K562 (cell line): Measurements from ENCODE around the gene ZSCAN12. TPM values are rescaled to one million over a fixed set of nuclear protein-coding genes. Genes with fewer than 3 reads are reported as not detected.

Source experiments
- ATAC-seq: fragments of 200-7000 bp; cut with Tn5 transposase; 3 replicates; pipeline ENCODE4 v1.9.1; 2020; ENCODE audit warnings: moderate library complexity
- BruUV-seq: library from RNA; stranded (reverse); fragments of 400-500 nt; replicated peaks from 2 replicates; lab custom pipeline; 2021; lab: Mats Ljungman, UMichigan
- CTCF ChIA-PET: fragments of 300-600 bp; formaldehyde crosslinking; extraction: SDS; loops from one replicate; lab custom pipeline; 2021; ENCODE audit warnings: low intra/inter-chr PET ratio; lab: Yijun Ruan, JAX
- POLR2A ChIA-PET: fragments of 300-600, 350-650 bp; sonication (Branson Sonifier 250); formaldehyde crosslinking; extraction: SDS; loops from one replicate; lab custom pipeline; 2021; ENCODE audit warnings: antibody characterized with exemption, inconsistent platforms; lab: Yijun Ruan, JAX
- DNase-seq, 4 experiments: peaks; one replicate each; pipeline versions ENCODE4 v3.0.0 to v3.0.0-alpha.2; 2011 to 2018; ENCODE audit warnings: low spot score in 3 of 4, mixed read lengths in 3 of 4; ENCODE audit errors: extremely low read depth in 1 of 4
- FAIRE-seq: peaks from 2 replicates; lab custom pipeline; 2011; peaks lifted over from hg19 to GRCh38; lab: Jason Lieb, UNC
- H2AFZ ChIP-seq: 2 replicates; pipeline ENCODE4 v1.6.0; 2011; ENCODE audit warnings: low read depth, low read length, control low read depth, inconsistent platforms
- H3K27ac ChIP-seq: fragments of 200-600 bp; 3 replicates; pipeline ENCODE4 v1.8.0; 2011; ENCODE audit warnings: low read depth, mild to moderate bottlenecking, control low read depth, inconsistent platforms, low read length, moderate library complexity, mixed read lengths; ENCODE audit errors: extremely low read depth
- H3K27me3 ChIP-seq, 2 experiments: fragments of 300-600 bp in 1 of 2; 2 replicates in 1 of 2; 3 replicates in 1 of 2; pipeline versions ENCODE4 v1.6.0 to v1.8.0; 2011; ENCODE audit warnings: inconsistent platforms in 2 of 2, low read length in 2 of 2, mild to moderate bottlenecking in 1 of 2, mixed read lengths in 1 of 2, moderate library complexity in 1 of 2; ENCODE audit not compliant: control insufficient read depth in 2 of 2, insufficient read depth in 2 of 2
- H3K36me3 ChIP-seq: fragments of 300-600 bp; 3 replicates; pipeline ENCODE4 v1.8.0; 2011; ENCODE audit warnings: mild to moderate bottlenecking, low read length, inconsistent platforms; ENCODE audit not compliant: control insufficient read depth, insufficient read depth
- H3K4me1 ChIP-seq, 2 experiments: fragments of 200-600 bp in 1 of 2; replicated peaks in 1 of 2; 2 replicates in 1 of 2; 3 replicates in 1 of 2; pipeline versions ENCODE4 v1.5.1 to v1.8.0; 2011; ENCODE audit warnings: inconsistent platforms in 2 of 2, low read length in 2 of 2, mild to moderate bottlenecking in 1 of 2, mixed read lengths in 1 of 2, moderate library complexity in 1 of 2; ENCODE audit not compliant: control insufficient read depth in 2 of 2, insufficient read depth in 2 of 2
- H3K4me2 ChIP-seq: 2 replicates; pipeline ENCODE4 v1.6.1; 2011; ENCODE audit warnings: low read length, control low read depth, inconsistent platforms, mixed read lengths; ENCODE audit not compliant: insufficient read depth
- H3K4me3 ChIP-seq: fragments of 200-600 bp; sonication (generic), shearing (Covaris generic); 2 replicates; pipeline ENCODE4 v1.5.1; 2016; ENCODE audit warnings: control low read depth, inconsistent platforms
- H3K79me2 ChIP-seq: fragments of 200-600 bp; 3 replicates; pipeline ENCODE4 v1.8.0; 2011; ENCODE audit warnings: low read length, inconsistent platforms; ENCODE audit not compliant: control insufficient read depth, insufficient read depth
- H3K9ac ChIP-seq, 2 experiments: 2 replicates each; pipeline versions ENCODE4 v1.6.0 to v1.6.1; 2011; ENCODE audit warnings: low read depth in 2 of 2, low read length in 2 of 2, control low read depth in 1 of 2, inconsistent platforms in 1 of 2, mild to moderate bottlenecking in 1 of 2, mixed read lengths in 1 of 2; ENCODE audit not compliant: insufficient read depth in 1 of 2
- H3K9me1 ChIP-seq: one replicate; pipeline ENCODE4 v1.6.0; 2011; ENCODE audit warnings: inconsistent platforms, mild to moderate bottlenecking, low read length, moderate library complexity; ENCODE audit not compliant: control insufficient read depth, insufficient read depth
- H3K9me3 ChIP-seq: replicated peaks from 2 replicates; pipeline ENCODE4 v1.5.1; 2011; ENCODE audit warnings: low read depth, low read length, inconsistent platforms; ENCODE audit not compliant: control insufficient read depth, insufficient read depth
- H4K20me1 ChIP-seq: replicated peaks from 2 replicates; pipeline ENCODE4 v1.6.1; 2011; ENCODE audit warnings: low read length, inconsistent platforms, mixed read lengths; ENCODE audit not compliant: control insufficient read depth, insufficient read depth
- CBFB ChIP-seq: sonication (generic); formaldehyde crosslinking; IDR thresholded peaks from 2 replicates; pipeline ENCODE4 v1.4.0; 2020; ENCODE audit warnings: mild to moderate bottlenecking, missing genetic modification reagents
- EGR1 ChIP-seq: fragments of 450-650 bp; conservative IDR thresholded peaks from 2 replicates; pipeline ENCODE4 v1.6.1; 2017; ENCODE audit warnings: mild to moderate bottlenecking
- MYBL2 ChIP-seq, 2 experiments: fragments of 450-650 bp in 1 of 2; sonication (generic) in 1 of 2; formaldehyde crosslinking in 1 of 2; IDR thresholded peaks; 2 replicates each; pipeline versions ENCODE4 v1.6.1 to v1.8.1; 2017 to 2022; ENCODE audit warnings: borderline replicate concordance in 1 of 2, inconsistent platforms in 1 of 2, low read depth in 1 of 2, mild to moderate bottlenecking in 1 of 2, missing genetic modification reagents in 1 of 2, moderate library complexity in 1 of 2
- NR1H2 ChIP-seq: sonication (generic); formaldehyde crosslinking; IDR thresholded peaks from 2 replicates; pipeline ENCODE4 v1.4.0; 2020; ENCODE audit warnings: mild to moderate bottlenecking, missing genetic modification reagents
- RBM15 ChIP-seq: fragments of 200-400 bp; formaldehyde crosslinking; IDR thresholded peaks from 2 replicates; pipeline ENCODE4 v1.6.1; 2018; ENCODE audit warnings: mild to moderate bottlenecking, low read length, moderate library complexity; ENCODE audit not compliant: insufficient read depth
- ZBTB11 ChIP-seq, 3 experiments: fragments of 200-800 bp in 1 of 3; fragments of 250-450 bp in 1 of 3; fragments of 450-650 bp in 1 of 3; sonication (Bioruptor Pico) in 1 of 3; sonication (Bioruptor generic) in 1 of 3; formaldehyde crosslinking in 1 of 3; IDR thresholded peaks; 2 replicates each; pipeline versions ENCODE4 v1.6.1 to v1.8.0; 2016 to 2022; ENCODE audit warnings: mild to moderate bottlenecking in 2 of 3, missing genetic modification characterization in 2 of 3, missing compliant biosample characterization in 1 of 3, moderate library complexity in 1 of 3
- ZBTB34 ChIP-seq: fragments of 250-450 bp; sonication (Bioruptor Pico); IDR thresholded peaks from 2 replicates; pipeline ENCODE4 v1.8.0; 2021; ENCODE audit warnings: mild to moderate bottlenecking, moderate library complexity
- ZNF143 ChIP-seq: sonication (generic); formaldehyde crosslinking; IDR thresholded peaks from 2 replicates; pipeline ENCODE4 v1.9.0; 2022; ENCODE audit warnings: mild to moderate bottlenecking, missing genetic modification reagents
- ZNF165 ChIP-seq: fragments of 250-450 bp; sonication (Bioruptor Pico); IDR thresholded peaks from 2 replicates; pipeline ENCODE4 v1.4.0; 2020; ENCODE audit warnings: borderline replicate concordance
- ZNF511 ChIP-seq: sonication (generic); formaldehyde crosslinking; IDR thresholded peaks from 2 replicates; pipeline ENCODE4 v1.8.0; 2022; ENCODE audit warnings: mild to moderate bottlenecking, missing genetic modification reagents
- WGBS: fragments of 100-300 bp; shearing (Covaris generic); methylation state at CpG from one replicate; pipeline ENCODE4 v1.1.6; 2016; ENCODE audit warnings: low coverage, mixed read lengths; ENCODE audit not compliant: insufficient coverage; ENCODE audit errors: missing lambda C conversion rate; 5-methylcytosine and 5-hydroxymethylcytosine counted together
- in situ Hi-C: fragments of 300-500 bp; cut with MboI; formaldehyde crosslinking; loops from 4 replicates; pipeline ENCODE4 v1.15.0; 2018; ENCODE audit warnings: inconsistent platforms, mixed read lengths
- intact Hi-C: fragments of 100-400 bp; cut with micrococcal nuclease; formaldehyde crosslinking; loops from 2 replicates; pipeline ENCODE4 v1.14.2; 2022
- polyA plus RNA-seq, 8 experiments: library from polyadenylated mRNA; depleted of rRNA in 4 of 8; stranded (reverse) in 5 of 8; unstranded in 3 of 8; fragments of >200 nt; fragmentation: Nextera tagmentation in 2 of 8; fragmentation: Illumina TruSeq in 1 of 8; extraction: Ambion mirVana in 2 of 8; extraction: Trizol in 1 of 8; gene quantifications; 2 replicates each; pipeline versions ENCODE4 v1.2.1 to v1.2.3, GENCODE V29; 2011 to 2014; ENCODE audit warnings: inconsistent platforms in 1 of 8, missing spikeins in 1 of 8
- total RNA-seq, 7 experiments: library from RNA; depleted of rRNA in 6 of 7; stranded (reverse); fragments of >200 nt in 6 of 7; fragmentation: Illumina TruSeq in 2 of 7; extraction: Trizol in 2 of 7; gene quantifications; 2 replicates each; pipeline versions ENCODE4 v1.2.1 to v1.2.3, GENCODE V29; 2011 to 2021; ENCODE audit warnings: low replicate concordance in 1 of 7
- TF ChIP-seq, protein P1 (sequence below): fragments of 200-800 bp; sonication (Bioruptor generic); IDR thresholded peaks from 2 replicates; pipeline ENCODE4 v1.6.1; 2017; ENCODE audit warnings: missing genetic modification characterization, missing compliant biosample characterization
- TF ChIP-seq, protein P2 (sequence below): IDR thresholded peaks from 2 replicates; pipeline ENCODE4 v1.6.1; 2011; ENCODE audit not compliant: insufficient read length; ENCODE audit errors: extremely low read depth

Gene ZSCAN12
- total and polyA plus RNA-seq, 9 of the 15 experiments (the other 6 are each of a cell fraction or from before 2014, with no cell fraction given) = 2.5 to 19.6 (median 12.5) TPM

DNA sequence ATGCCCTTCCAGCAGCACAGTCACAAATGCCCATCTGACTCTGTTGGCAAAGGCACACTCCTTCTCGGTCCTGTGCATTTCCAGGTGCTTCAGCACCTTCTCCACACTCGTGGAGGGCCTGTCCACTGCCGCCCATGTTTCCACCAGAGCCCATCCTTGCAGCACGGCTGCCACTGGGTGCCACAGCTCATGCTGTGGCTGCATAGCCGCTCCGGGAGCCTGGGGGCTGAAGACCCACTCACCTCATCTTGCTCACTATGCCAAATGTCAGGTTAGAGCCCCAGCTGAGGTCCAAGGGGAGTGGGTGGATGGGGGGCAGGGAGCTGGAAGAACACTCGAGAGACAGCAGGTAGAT, 42.9 kb downstream of the ZSCAN12 start:
- peak overlapping the region; percentile 95 for H3K4me2 ChIP-seq
- no peak overlapping the region for H3K4me3 ChIP-seq
- TF ChIP-seq ZNF143 (CRISPR knock-in tag) = 0 out of 2 replicates have a peak, but pooled peaks have one; percentile 36
- no peak for TF ChIP-seq MYBL2 (IDR thresholded peaks at IDR 0.05; ENCODE audit: low read depth)
- no peak for TF ChIP-seq MYBL2 (CRISPR knock-in tag; IDR thresholded peaks at IDR 0.05; ENCODE audit: borderline replicate concordance)
- peak; percentile 15; the same call in 1 of the 2 replicates for TF ChIP-seq EGR1
- TF ChIP-seq CBFB (CRISPR knock-in tag) = 0 out of 2 replicates have a peak, but pooled peaks have one; percentile 42
- 0 out of 2 replicates have a peak, but pooled peaks have one; percentile 39 for TF ChIP-seq ZNF511
- TF ChIP-seq, protein P1, sequence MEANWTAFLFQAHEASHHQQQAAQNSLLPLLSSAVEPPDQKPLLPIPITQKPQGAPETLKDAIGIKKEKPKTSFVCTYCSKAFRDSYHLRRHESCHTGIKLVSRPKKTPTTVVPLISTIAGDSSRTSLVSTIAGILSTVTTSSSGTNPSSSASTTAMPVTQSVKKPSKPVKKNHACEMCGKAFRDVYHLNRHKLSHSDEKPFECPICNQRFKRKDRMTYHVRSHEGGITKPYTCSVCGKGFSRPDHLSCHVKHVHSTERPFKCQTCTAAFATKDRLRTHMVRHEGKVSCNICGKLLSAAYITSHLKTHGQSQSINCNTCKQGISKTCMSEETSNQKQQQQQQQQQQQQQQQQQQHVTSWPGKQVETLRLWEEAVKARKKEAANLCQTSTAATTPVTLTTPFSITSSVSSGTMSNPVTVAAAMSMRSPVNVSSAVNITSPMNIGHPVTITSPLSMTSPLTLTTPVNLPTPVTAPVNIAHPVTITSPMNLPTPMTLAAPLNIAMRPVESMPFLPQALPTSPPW = 0 out of 2 replicates have a peak, but pooled peaks have one; percentile 2
- TF ChIP-seq ZNF165 (CRISPR knock-in tag) = no peak
- TF ChIP-seq, protein P2, sequence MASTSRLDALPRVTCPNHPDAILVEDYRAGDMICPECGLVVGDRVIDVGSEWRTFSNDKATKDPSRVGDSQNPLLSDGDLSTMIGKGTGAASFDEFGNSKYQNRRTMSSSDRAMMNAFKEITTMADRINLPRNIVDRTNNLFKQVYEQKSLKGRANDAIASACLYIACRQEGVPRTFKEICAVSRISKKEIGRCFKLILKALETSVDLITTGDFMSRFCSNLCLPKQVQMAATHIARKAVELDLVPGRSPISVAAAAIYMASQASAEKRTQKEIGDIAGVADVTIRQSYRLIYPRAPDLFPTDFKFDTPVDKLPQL = no peak
- TF ChIP-seq ZBTB34 (CRISPR knock-in tag) = no peak
- TF ChIP-seq NR1H2 = peak; percentile 48; the same call in 1 of the 2 replicates
- TF ChIP-seq ZBTB11 (CRISPR knock-in tag; IDR thresholded peaks at IDR 0.05) = peak in 1 of 3 experiments; percentile 47; a peak in 1 of 6 replicates
- TF ChIP-seq RBM15 = no peak

More for the DNA sequence above, 42.9 kb downstream of the ZSCAN12 start:
- Histone ChIP-seq H3K9me3 (no peaks in the 10 kb centered on the region; the same call in 1 of the 2 replicates), H3K27me3 (no peaks in the 10 kb centered on the region; a peak in 1 of 5 replicates), H4K20me1 (no peaks in the 10 kb centered on the region), H3K36me3 (peaks cover 30% of the 10 kb centered on the region), H3K27ac (peak overlapping the region; percentile 76; the same call in 2 of the 3 replicates), H3K79me2 (peaks cover 62% of the 10 kb centered on the region), H3K9ac (peak overlapping the region; percentile 68 to 79), H3K4me1 (peaks cover 41 to 48% of the 10 kb centered on the region in 2 experiments), H2AFZ (no peak overlapping the region), H3K9me1 (no peaks in the 10 kb centered on the region)
- ChIA-PET POLR2A (interaction anchor here (0.6 to 5.3 kb wide), 30 partner anchors 9 to 729 kb away, joined by 3 to 80 read pairs (median 4); partner anchors contain the start of genes PGBD1, ZKSCAN8, ZSCAN26 and ZSCAN31), CTCF (interaction anchor here (0.6 to 1.7 kb wide), 5 partner anchors 133 to 1167 kb away, joined by 3 to 12 read pairs (median 3); no protein-coding TSS in a partner anchor)
- in situ Hi-C loops = loop anchor here (5.0 kb wide), 1 partner anchor 219 kb away; no protein-coding TSS in a partner anchor
- no peak for DNase-seq
- intact Hi-C loops = loop anchor here (1.0 to 10.0 kb wide), 4 partner anchors 220 to 522 kb away; a partner anchor contains a TSS
- FAIRE-seq = no peak
- no peak for ATAC-seq
- no TSS peak for BruUV-seq
- 64% methylated on average over 7 of the region's 7 CpGs for WGBS
